Trophoblast cell (in vitro differentiated cells and primary cell): ENCODE measurements around the gene CHEK2.

Experiments used
- DNase-seq, 2 donors: peaks; one replicate each; pipeline ENCODE4 v3.0.0-alpha.2; 2016
- H2AFZ ChIP-seq: 2 replicates; pipeline ENCODE4 v1.6.1; 2013; ENCODE audit warnings: low read length, moderate library complexity, mild to moderate bottlenecking; ENCODE audit not compliant: insufficient read depth, poor library complexity
- H2AK5ac ChIP-seq: 2 replicates; pipeline ENCODE4 v1.6.1; 2013; ENCODE audit warnings: mild to moderate bottlenecking, low read length
- H2BK120ac ChIP-seq: 2 replicates; pipeline ENCODE4 v1.6.1; 2013; ENCODE audit warnings: low read length, mild to moderate bottlenecking, moderate library complexity; ENCODE audit not compliant: insufficient read depth, poor library complexity
- H2BK12ac ChIP-seq: 2 replicates; pipeline ENCODE4 v1.6.1; 2013; ENCODE audit warnings: mild to moderate bottlenecking, low read length, moderate library complexity
- H2BK5ac ChIP-seq: 2 replicates; pipeline ENCODE4 v1.6.1; 2013; ENCODE audit warnings: low read length, low read depth, moderate library complexity, mild to moderate bottlenecking; ENCODE audit not compliant: poor library complexity
- H3K14ac ChIP-seq: 2 replicates; pipeline ENCODE4 v1.6.1; 2013; ENCODE audit warnings: mild to moderate bottlenecking, low read length
- H3K18ac ChIP-seq: 2 replicates; pipeline ENCODE4 v1.6.1; 2013; ENCODE audit warnings: mild to moderate bottlenecking, low read length
- H3K23ac ChIP-seq: 2 replicates; pipeline ENCODE4 v1.6.1; 2013; ENCODE audit warnings: low read length
- H3K27ac ChIP-seq: 2 replicates; pipeline ENCODE4 v1.5.1; 2013; ENCODE audit warnings: low read depth, mild to moderate bottlenecking, inconsistent platforms, low read length, moderate library complexity
- H3K27me3 ChIP-seq: 2 replicates; pipeline ENCODE4 v1.6.1; 2013; ENCODE audit warnings: inconsistent platforms, mild to moderate bottlenecking, low read length, moderate library complexity; ENCODE audit not compliant: insufficient read depth
- H3K36me3 ChIP-seq, 2 experiments: 1 replicate in 1 of 2; 2 replicates in 1 of 2; pipeline ENCODE4 v1.6.1; 2013; ENCODE audit warnings: low read length in 2 of 2, mild to moderate bottlenecking in 2 of 2, moderate library complexity in 1 of 2; ENCODE audit not compliant: insufficient read depth in 2 of 2, control insufficient read depth in 1 of 2
- H3K4ac ChIP-seq: 2 replicates; pipeline ENCODE4 v1.6.1; 2013; ENCODE audit warnings: low read depth, mild to moderate bottlenecking, low read length, moderate library complexity
- H3K4me1 ChIP-seq, 2 experiments: 1 replicate in 1 of 2; 2 replicates in 1 of 2; pipeline ENCODE4 v1.6.1; 2013; ENCODE audit warnings: low read length in 2 of 2, mild to moderate bottlenecking in 2 of 2, moderate library complexity in 1 of 2; ENCODE audit not compliant: insufficient read depth in 2 of 2, control insufficient read depth in 1 of 2
- H3K4me2 ChIP-seq: 2 replicates; pipeline ENCODE4 v1.6.1; 2013; ENCODE audit warnings: inconsistent platforms, mild to moderate bottlenecking, low read length, moderate library complexity
- H3K4me3 ChIP-seq: 2 replicates; pipeline ENCODE4 v1.5.1; 2013; ENCODE audit warnings: mild to moderate bottlenecking, low read depth, low read length, inconsistent platforms
- H3K79me1 ChIP-seq: one replicate; pipeline ENCODE4 v1.6.1; 2013; ENCODE audit warnings: low read length
- H3K79me2 ChIP-seq: 2 replicates; pipeline ENCODE4 v1.6.1; 2013; ENCODE audit warnings: low read length, mild to moderate bottlenecking; ENCODE audit not compliant: control insufficient read depth, insufficient read depth, poor library complexity
- H3K9ac ChIP-seq: 2 replicates; pipeline ENCODE4 v1.6.1; 2013; ENCODE audit warnings: mild to moderate bottlenecking, low read length
- H3K9me3 ChIP-seq: 2 replicates; pipeline ENCODE4 v1.6.1; 2013; ENCODE audit warnings: low read depth, mild to moderate bottlenecking, control low read depth, inconsistent platforms, low read length; ENCODE audit not compliant: insufficient read depth
- H4K12ac ChIP-seq: 2 replicates; pipeline ENCODE4 v1.6.1; 2013; ENCODE audit warnings: low read depth, mild to moderate bottlenecking, low read length, moderate library complexity
- H4K8ac ChIP-seq: 2 replicates; pipeline ENCODE4 v1.6.1; 2013; ENCODE audit warnings: low read depth, mild to moderate bottlenecking, low read length, moderate library complexity
- H4K91ac ChIP-seq: one replicate; pipeline ENCODE4 v1.6.1; 2013; ENCODE audit warnings: low read depth, mild to moderate bottlenecking, low read length, moderate library complexity
- WGBS: extraction: QIAGEN DNeasy Blood & Tissue Kit; methylation state at CpG from one replicate; pipeline ENCODE4 v1.1.7; 2013; ENCODE audit warnings: missing lambda C conversion rate; ENCODE audit not compliant: insufficient read length, insufficient coverage; ENCODE audit errors: extremely low coverage; 5-methylcytosine and 5-hydroxymethylcytosine counted together

Gene CHEK2

DNA sequence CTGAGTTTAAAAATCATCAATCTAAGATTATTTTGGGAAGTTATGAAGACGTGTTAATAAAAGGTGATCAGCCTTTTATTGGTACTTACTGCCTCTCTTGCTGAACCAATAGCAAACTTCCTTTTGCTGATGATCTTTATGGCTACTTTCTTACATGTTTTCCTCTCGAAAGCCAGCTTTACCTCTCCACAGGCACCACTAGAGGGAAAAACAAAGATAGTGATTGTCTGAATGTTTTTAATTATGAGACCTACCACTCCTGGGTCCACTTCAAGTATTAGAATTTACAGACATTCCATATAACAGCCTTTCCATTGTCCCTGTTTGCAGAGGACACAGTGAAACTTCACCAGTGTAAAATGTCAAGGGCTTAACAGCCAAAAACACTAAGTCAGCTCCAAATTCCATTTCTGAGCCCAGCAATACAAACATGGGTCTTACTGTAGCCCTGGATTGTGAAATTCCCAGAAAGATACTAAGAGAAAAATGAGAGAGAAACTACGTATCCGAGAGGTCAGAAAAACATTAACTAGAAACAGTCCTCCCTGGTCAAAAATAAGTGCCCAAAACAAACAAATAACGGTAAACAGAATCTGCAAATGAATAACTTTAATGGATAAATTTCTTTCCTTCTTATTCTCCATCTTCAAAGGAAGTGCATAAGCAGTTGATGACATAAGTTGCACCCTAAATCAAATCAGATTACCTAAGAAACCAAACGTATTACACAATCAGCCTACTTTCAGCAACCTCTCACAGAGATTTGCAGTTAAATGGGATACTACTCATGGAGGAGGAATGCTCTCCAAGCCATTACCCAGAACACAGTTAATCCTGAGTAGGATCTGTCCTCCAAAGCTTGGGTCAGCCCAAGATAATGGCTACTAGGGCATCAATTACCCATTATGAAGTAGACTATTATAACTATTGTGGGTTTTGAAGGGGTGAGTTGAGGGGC is 29.5 kb downstream of the CHEK2 start:
- Histone ChIP-seq H2BK5ac (no peak overlapping the region), H2AFZ (no peak overlapping the region), H3K79me2 (no peaks in the 10 kb centered on the region), H3K9me3 (no peaks in the 10 kb centered on the region), H4K91ac (no peak overlapping the region), H3K23ac (no peak overlapping the region), H2AK5ac (no peak overlapping the region), H3K4ac (no peak overlapping the region), H3K4me1 (peaks cover 0 to 1% of the 10 kb centered on the region in 2 experiments), H2BK12ac (no peak overlapping the region), H3K79me1 (peaks cover 2% of the 10 kb centered on the region), H4K12ac (no peak overlapping the region), H3K27ac (no peak overlapping the region), H3K27me3 (no peaks in the 10 kb centered on the region), H3K14ac (no peak overlapping the region), H3K36me3 (peaks cover 3% of the 10 kb centered on the region in 2 experiments), H4K8ac (no peak overlapping the region), H3K4me2 (no peak overlapping the region), H3K9ac (no peak overlapping the region), H3K4me3 (no peak overlapping the region), H3K18ac (no peak overlapping the region), H2BK120ac (no peak overlapping the region)
- DNase-seq = peak; percentile 45 to 75
- no CpG with 5 or more reads among the region's 6 CpGs for WGBS

DNA sequence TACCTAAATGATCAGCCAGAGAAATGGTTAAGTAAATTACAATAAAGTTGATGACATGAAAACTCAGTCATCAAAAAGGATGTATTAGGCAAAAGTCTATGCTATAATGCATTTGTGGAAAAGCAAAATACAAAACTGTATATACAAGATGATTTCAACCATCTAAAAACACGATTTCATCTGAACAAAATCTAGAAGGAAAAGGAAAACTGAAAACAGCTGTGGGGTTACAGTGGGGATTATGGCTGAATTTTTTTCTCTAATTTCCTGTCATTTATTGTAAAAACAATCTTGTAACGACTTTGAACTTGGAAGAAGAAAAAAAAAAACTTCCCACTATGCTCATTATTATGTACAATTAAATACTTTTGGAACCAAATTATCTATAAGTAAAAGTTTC is 30.3 kb downstream of the CHEK2 start:
- no CpG with 5 or more reads among the region's 2 CpGs for WGBS
- H4K12ac ChIP-seq = no peak overlapping the region
- H3K27ac ChIP-seq = no peak overlapping the region
- no peak overlapping the region for H2AFZ ChIP-seq
- H3K23ac ChIP-seq = no peak overlapping the region
- no peak overlapping the region for H2BK120ac ChIP-seq
- H3K14ac ChIP-seq = no peak overlapping the region
- peaks cover 0 to 1% of the 10 kb centered on the region in 2 experiments for H3K4me1 ChIP-seq
- no peak overlapping the region for H2BK5ac ChIP-seq
- no peak overlapping the region for H4K91ac ChIP-seq
- H3K79me2 ChIP-seq = no peaks in the 10 kb centered on the region
- H4K8ac ChIP-seq = no peak overlapping the region
- no peak overlapping the region for H3K4me3 ChIP-seq
- no peaks in the 10 kb centered on the region for H3K9me3 ChIP-seq
- H2BK12ac ChIP-seq = no peak overlapping the region
- no peak overlapping the region for H3K9ac ChIP-seq
- no peak overlapping the region for H3K18ac ChIP-seq
- H3K79me1 ChIP-seq = peaks cover 2% of the 10 kb centered on the region
- no peak overlapping the region for H3K4me2 ChIP-seq
- no peak for DNase-seq
- H3K36me3 ChIP-seq = peaks cover 3% of the 10 kb centered on the region in 2 experiments
- no peaks in the 10 kb centered on the region for H3K27me3 ChIP-seq
- H2AK5ac ChIP-seq = no peak overlapping the region
- no peak overlapping the region for H3K4ac ChIP-seq

DNA sequence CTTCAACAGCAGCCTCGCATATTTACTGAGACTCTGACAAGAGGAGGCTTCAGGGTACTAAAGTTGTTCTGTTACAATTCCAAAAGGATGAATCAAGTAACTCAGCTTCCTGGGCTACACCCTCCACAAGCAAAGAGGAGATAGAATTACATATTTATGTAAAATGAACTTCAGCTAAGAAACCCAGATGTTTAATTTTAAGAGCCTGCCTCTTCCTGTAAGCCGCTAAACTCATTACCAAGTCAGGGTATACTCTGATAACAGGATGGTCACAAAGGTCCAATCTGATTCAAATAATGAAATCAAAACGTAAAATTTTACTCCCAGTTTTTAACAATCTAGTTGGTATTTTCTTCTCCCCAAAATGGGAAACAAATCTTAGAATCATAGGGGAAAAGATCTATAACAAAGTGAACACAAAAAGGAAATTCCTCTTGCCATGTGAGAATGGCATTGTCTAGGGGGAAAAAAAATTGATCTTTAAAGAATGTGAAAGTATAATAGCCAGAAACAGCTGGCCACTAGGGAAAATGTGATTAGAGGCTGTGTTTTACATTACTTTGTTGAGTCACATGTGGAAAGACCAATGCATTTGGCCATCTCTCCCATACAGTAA is 30.9 kb downstream of the CHEK2 start:
- peak in 1 of 2 donors; percentile 22 for DNase-seq
- H3K14ac ChIP-seq = no peak overlapping the region
- H4K12ac ChIP-seq = no peak overlapping the region
- H3K79me1 ChIP-seq = peaks cover 2% of the 10 kb centered on the region
- no peak overlapping the region for H2BK12ac ChIP-seq
- no peak overlapping the region for H4K91ac ChIP-seq
- WGBS = no CpG with 5 or more reads among the region's 3 CpGs
- H3K18ac ChIP-seq = no peak overlapping the region
- no peaks in the 10 kb centered on the region for H3K27me3 ChIP-seq
- H3K23ac ChIP-seq = no peak overlapping the region
- no peak overlapping the region for H3K4me3 ChIP-seq
- no peak overlapping the region for H2AK5ac ChIP-seq
- H3K4ac ChIP-seq = no peak overlapping the region
- no peaks in the 10 kb centered on the region for H3K9me3 ChIP-seq
- H3K4me1 ChIP-seq = peaks cover 0 to 1% of the 10 kb centered on the region in 2 experiments
- H2BK120ac ChIP-seq = no peak overlapping the region
- H3K79me2 ChIP-seq = no peaks in the 10 kb centered on the region
- peaks cover 3% of the 10 kb centered on the region in 2 experiments for H3K36me3 ChIP-seq
- H3K27ac ChIP-seq = no peak overlapping the region
- H3K4me2 ChIP-seq = no peak overlapping the region
- no peak overlapping the region for H3K9ac ChIP-seq
- H2BK5ac ChIP-seq = no peak overlapping the region
- no peak overlapping the region for H2AFZ ChIP-seq
- H4K8ac ChIP-seq = no peak overlapping the region

DNA sequence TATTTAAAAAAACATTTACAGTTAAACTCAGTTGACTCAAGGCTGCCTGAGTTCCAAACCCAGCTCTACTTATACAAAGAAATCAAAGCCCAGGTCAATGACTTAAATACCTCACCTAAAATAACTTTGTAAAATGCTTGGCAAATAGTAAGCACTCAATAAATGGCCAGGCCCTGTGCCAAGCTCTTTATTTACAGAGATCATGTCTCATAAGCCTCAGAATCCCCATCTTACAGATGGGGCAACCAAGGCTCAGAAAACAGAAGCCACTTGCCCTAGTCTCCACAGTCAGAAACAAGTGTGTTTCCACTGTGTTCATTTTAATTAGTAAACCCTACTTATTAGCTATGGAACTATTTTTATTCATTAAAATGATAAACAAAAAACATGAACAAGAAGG is 31.5 kb downstream of the CHEK2 start:
- H3K4me1 ChIP-seq = peaks cover 0 to 1% of the 10 kb centered on the region in 2 experiments
- no peak overlapping the region for H2AFZ ChIP-seq
- H2BK5ac ChIP-seq = no peak overlapping the region
- H3K4ac ChIP-seq = no peak overlapping the region
- no peak overlapping the region for H2BK120ac ChIP-seq
- no peak overlapping the region for H3K27ac ChIP-seq
- no peaks in the 10 kb centered on the region for H3K27me3 ChIP-seq
- DNase-seq = no peak
- H3K79me1 ChIP-seq = peaks cover 2% of the 10 kb centered on the region
- no peak overlapping the region for H3K23ac ChIP-seq
- no peak overlapping the region for H4K8ac ChIP-seq
- no peak overlapping the region for H4K12ac ChIP-seq
- no peak overlapping the region for H3K4me3 ChIP-seq
- H3K9me3 ChIP-seq = no peaks in the 10 kb centered on the region
- H3K14ac ChIP-seq = no peak overlapping the region
- no peak overlapping the region for H3K4me2 ChIP-seq
- no peak overlapping the region for H4K91ac ChIP-seq
- H3K9ac ChIP-seq = no peak overlapping the region
- H3K79me2 ChIP-seq = no peaks in the 10 kb centered on the region
- no peak overlapping the region for H2AK5ac ChIP-seq
- no peak overlapping the region for H3K18ac ChIP-seq
- no peak overlapping the region for H2BK12ac ChIP-seq
- peaks cover 3 to 5% of the 10 kb centered on the region in 2 experiments for H3K36me3 ChIP-seq
